Liver (tissue), 3 donors: Measurements from ENCODE around the gene VN1R4.

Experiments used
- CTCF ChIP-seq: fragments of 150-350 bp; IDR thresholded peaks from 2 replicates; pipeline ENCODE4 v1.5.1; 2017; ENCODE audit warnings: improper control_type of control experiment, low read depth, low read length; ENCODE audit not compliant: missing input control
- GABPA ChIP-seq, 2 donors: IDR thresholded peaks in 1 of 2; conservative IDR thresholded peaks in 1 of 2; 2 replicates each; pipeline ENCODE4 v1.6.1; 2016; ENCODE audit warnings: antibody characterized with exemption in 2 of 2, mild to moderate bottlenecking in 1 of 2, moderate library complexity in 1 of 2
- HNF4A ChIP-seq, 2 donors: conservative IDR thresholded peaks; 2 replicates each; pipeline ENCODE4 v1.6.1; 2016; ENCODE audit warnings: antibody characterized with exemption in 2 of 2, mild to moderate bottlenecking in 2 of 2
- HNF4G ChIP-seq: IDR thresholded peaks from 2 replicates; pipeline ENCODE4 v1.6.1; 2016; ENCODE audit warnings: antibody characterized with exemption
- JUND ChIP-seq, 2 donors: IDR thresholded peaks; 2 replicates each; pipeline ENCODE4 v1.6.1; 2016; ENCODE audit warnings: antibody characterized with exemption in 2 of 2
- MAX ChIP-seq: IDR thresholded peaks from 2 replicates; pipeline ENCODE4 v1.6.1; 2016; ENCODE audit warnings: antibody characterized with exemption
- NR2F2 ChIP-seq: IDR thresholded peaks from 2 replicates; pipeline ENCODE4 v1.6.1; 2016; ENCODE audit warnings: antibody characterized with exemption
- RAD21 ChIP-seq, 2 donors: IDR thresholded peaks; 2 replicates each; pipeline ENCODE4 v1.6.1; 2016; ENCODE audit warnings: antibody characterized with exemption in 2 of 2, mild to moderate bottlenecking in 2 of 2
- RXRA ChIP-seq, 2 donors: IDR thresholded peaks; 2 replicates each; pipeline ENCODE4 v1.6.1; 2017 to 2018; ENCODE audit warnings: antibody characterized with exemption in 2 of 2, mild to moderate bottlenecking in 1 of 2
- TAF1 ChIP-seq: conservative IDR thresholded peaks from 2 replicates; pipeline ENCODE4 v1.6.1; 2016; ENCODE audit warnings: antibody characterized with exemption, mild to moderate bottlenecking
- YY1 ChIP-seq: IDR thresholded peaks from 2 replicates; pipeline ENCODE4 v1.6.1; 2016; ENCODE audit warnings: antibody characterized with exemption, mild to moderate bottlenecking
- ZBTB33 ChIP-seq: IDR thresholded peaks from 2 replicates; pipeline ENCODE4 v1.6.1; 2016; ENCODE audit warnings: antibody characterized with exemption
- TF ChIP-seq, protein P1 (sequence below): IDR thresholded peaks from 2 replicates; pipeline ENCODE4 v1.6.1; 2016; ENCODE audit warnings: antibody characterized with exemption, mild to moderate bottlenecking
- donor health status: healthy.
- donor health status: healthy.

GRCh38 chr19:53311044-53311443 is 43.5 kb upstream of the VN1R4 start:
- TF ChIP-seq RXRA (IDR thresholded peaks at IDR 0.05) (no peak), CTCF (no peak), TAF1 (no peak), YY1 (no peak), MAX (no peak), ZBTB33 (no peak), HNF4G (no peak), JUND (IDR thresholded peaks at IDR 0.05) (no peak), HNF4A (conservative IDR thresholded peaks at IDR 0.05) (no peak), RAD21 (IDR thresholded peaks at IDR 0.05) (no peak), GABPA (IDR thresholded peaks at IDR 0.05 in 1 of 2, conservative IDR thresholded peaks at IDR 0.05 in 1 of 2) (no peak), NR2F2 (no peak)
- TF ChIP-seq, protein P1, sequence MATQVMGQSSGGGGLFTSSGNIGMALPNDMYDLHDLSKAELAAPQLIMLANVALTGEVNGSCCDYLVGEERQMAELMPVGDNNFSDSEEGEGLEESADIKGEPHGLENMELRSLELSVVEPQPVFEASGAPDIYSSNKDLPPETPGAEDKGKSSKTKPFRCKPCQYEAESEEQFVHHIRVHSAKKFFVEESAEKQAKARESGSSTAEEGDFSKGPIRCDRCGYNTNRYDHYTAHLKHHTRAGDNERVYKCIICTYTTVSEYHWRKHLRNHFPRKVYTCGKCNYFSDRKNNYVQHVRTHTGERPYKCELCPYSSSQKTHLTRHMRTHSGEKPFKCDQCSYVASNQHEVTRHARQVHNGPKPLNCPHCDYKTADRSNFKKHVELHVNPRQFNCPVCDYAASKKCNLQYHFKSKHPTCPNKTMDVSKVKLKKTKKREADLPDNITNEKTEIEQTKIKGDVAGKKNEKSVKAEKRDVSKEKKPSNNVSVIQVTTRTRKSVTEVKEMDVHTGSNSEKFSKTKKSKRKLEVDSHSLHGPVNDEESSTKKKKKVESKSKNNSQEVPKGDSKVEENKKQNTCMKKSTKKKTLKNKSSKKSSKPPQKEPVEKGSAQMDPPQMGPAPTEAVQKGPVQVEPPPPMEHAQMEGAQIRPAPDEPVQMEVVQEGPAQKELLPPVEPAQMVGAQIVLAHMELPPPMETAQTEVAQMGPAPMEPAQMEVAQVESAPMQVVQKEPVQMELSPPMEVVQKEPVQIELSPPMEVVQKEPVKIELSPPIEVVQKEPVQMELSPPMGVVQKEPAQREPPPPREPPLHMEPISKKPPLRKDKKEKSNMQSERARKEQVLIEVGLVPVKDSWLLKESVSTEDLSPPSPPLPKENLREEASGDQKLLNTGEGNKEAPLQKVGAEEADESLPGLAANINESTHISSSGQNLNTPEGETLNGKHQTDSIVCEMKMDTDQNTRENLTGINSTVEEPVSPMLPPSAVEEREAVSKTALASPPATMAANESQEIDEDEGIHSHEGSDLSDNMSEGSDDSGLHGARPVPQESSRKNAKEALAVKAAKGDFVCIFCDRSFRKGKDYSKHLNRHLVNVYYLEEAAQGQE = no peak
